Astrocyte (in vitro differentiated cells and primary cell): ENCODE data around the gene ZNF593OS. TPM values are rescaled to one million over a fixed set of nuclear protein-coding genes. Genes with fewer than 3 reads are reported as not detected.

Source experiments
- DNase-seq: peaks from one replicate; pipeline ENCODE4 v3.0.0-alpha.2; 2010; ENCODE audit warnings: low read depth
- FAIRE-seq: peaks from 2 replicates; lab custom pipeline; 2011; peaks lifted over from hg19 to GRCh38; lab: Jason Lieb, UNC
- H2AFZ ChIP-seq: 2 replicates; pipeline ENCODE4 v1.6.0; 2012; ENCODE audit warnings: low read depth, low read length, inconsistent platforms
- H3K27ac ChIP-seq: 2 replicates; pipeline ENCODE4 v1.5.1; 2011; ENCODE audit warnings: low read depth, low read length, inconsistent platforms
- H3K27me3 ChIP-seq: 2 replicates; pipeline ENCODE4 v1.6.0; 2011; ENCODE audit warnings: low read length, inconsistent platforms; ENCODE audit not compliant: insufficient read depth
- H3K36me3 ChIP-seq: 2 replicates; pipeline ENCODE4 v1.5.1; 2011; ENCODE audit warnings: low read length, inconsistent platforms; ENCODE audit not compliant: insufficient read depth
- H3K4me1 ChIP-seq: 2 replicates; pipeline ENCODE4 v1.5.1; 2011; ENCODE audit warnings: low read length, inconsistent platforms; ENCODE audit not compliant: insufficient read depth
- H3K4me2 ChIP-seq: 2 replicates; pipeline ENCODE4 v1.6.0; 2012; ENCODE audit warnings: low read length, inconsistent platforms
- H3K4me3 ChIP-seq: 2 replicates; pipeline ENCODE4 v1.5.1; 2011; ENCODE audit warnings: low read depth, mild to moderate bottlenecking, low read length, inconsistent platforms; ENCODE audit not compliant: insufficient read depth
- H3K79me2 ChIP-seq: 2 replicates; pipeline ENCODE4 v1.6.0; 2012; ENCODE audit warnings: mild to moderate bottlenecking, low read length, inconsistent platforms; ENCODE audit not compliant: insufficient read depth
- H3K9ac ChIP-seq: 2 replicates; pipeline ENCODE4 v1.6.0; 2012; ENCODE audit warnings: mild to moderate bottlenecking, low read length, inconsistent platforms
- H3K9me3 ChIP-seq: 2 replicates; pipeline ENCODE4 v1.5.1; 2012; ENCODE audit warnings: low read depth, mild to moderate bottlenecking, low read length, inconsistent platforms; ENCODE audit not compliant: insufficient read depth
- H4K20me1 ChIP-seq: 2 replicates; pipeline ENCODE4 v1.6.0; 2012; ENCODE audit warnings: low read length, inconsistent platforms; ENCODE audit not compliant: insufficient read depth
- H3K27ac Mint-ChIP-seq: one replicate; pipeline ENCODE4 v1.8.0; 2021; ENCODE audit warnings: mild to moderate bottlenecking, mixed read lengths; ENCODE audit not compliant: unreplicated experiment
- H3K27me3 Mint-ChIP-seq: one replicate; pipeline ENCODE4 v1.8.0; 2021; ENCODE audit warnings: low read depth, mixed read lengths; ENCODE audit not compliant: unreplicated experiment
- H3K36me3 Mint-ChIP-seq: one replicate; pipeline ENCODE4 v1.8.0; 2021; ENCODE audit warnings: low read depth, mixed read lengths; ENCODE audit not compliant: unreplicated experiment
- H3K4me1 Mint-ChIP-seq: one replicate; pipeline ENCODE4 v1.8.0; 2021; ENCODE audit warnings: low read depth, mixed read lengths; ENCODE audit not compliant: unreplicated experiment
- H3K4me3 Mint-ChIP-seq: one replicate; pipeline ENCODE4 v1.8.0; 2021; ENCODE audit warnings: mild to moderate bottlenecking, moderate library complexity, mixed read lengths; ENCODE audit not compliant: unreplicated experiment
- H3K9me3 Mint-ChIP-seq: one replicate; pipeline ENCODE4 v1.8.0; 2021; ENCODE audit warnings: mild to moderate bottlenecking, mixed read lengths; ENCODE audit not compliant: unreplicated experiment
- CTCF ChIP-seq: IDR thresholded peaks from 2 replicates; pipeline ENCODE4 v1.5.1; 2011; ENCODE audit warnings: low read depth, mild to moderate bottlenecking, inconsistent platforms, low read length, moderate library complexity; ENCODE audit not compliant: insufficient read depth
- EZH2 ChIP-seq: IDR thresholded peaks from 2 replicates; pipeline ENCODE4 v1.6.1; 2012; ENCODE audit warnings: mild to moderate bottlenecking, low read length, inconsistent platforms; ENCODE audit not compliant: insufficient read depth
- total RNA-seq: library from RNA; stranded (reverse); gene quantifications from 2 replicates; pipeline ENCODE4 v1.2.1, GENCODE V29; 2021

Gene ZNF593OS
- total RNA-seq, 1 donor from 2014 or later: not detected

- H3K36me3 ChIP-seq: no peaks in the 10 kb centered on the region
- FAIRE-seq (no peak), DNase-seq (no peak)
- TF ChIP-seq EZH2 (no peak), CTCF (no peak)
- H3K9me3 Mint-ChIP-seq: no peaks in the 10 kb centered on the region
- no peak overlapping the region for H3K9ac ChIP-seq
- H3K4me3 ChIP-seq: no peak overlapping the region
- no peak overlapping the region for H3K27ac Mint-ChIP-seq
- H3K4me3 Mint-ChIP-seq: no peak overlapping the region
- peaks cover 2% of the 10 kb centered on the region for H3K27me3 Mint-ChIP-seq
- H3K4me1 ChIP-seq: no peaks in the 10 kb centered on the region
- H4K20me1 ChIP-seq: no peaks in the 10 kb centered on the region
- H3K27ac ChIP-seq: no peak overlapping the region
- peaks cover 5% of the 10 kb centered on the region for H3K4me1 Mint-ChIP-seq
- H3K27me3 ChIP-seq: no peaks in the 10 kb centered on the region
- H3K79me2 ChIP-seq: no peaks in the 10 kb centered on the region
- no peak overlapping the region for H3K4me2 ChIP-seq
- H3K9me3 ChIP-seq: no peaks in the 10 kb centered on the region
- H2AFZ ChIP-seq: no peak overlapping the region
- H3K36me3 Mint-ChIP-seq: no peaks in the 10 kb centered on the region
These were observed 39.4 kb downstream of the ZNF593OS start for GRCh38 chr1:26132128-26132833.

- Histone ChIP-seq H3K27ac (no peak overlapping the region), H3K9ac (no peak overlapping the region), H3K36me3 (no peaks in the 10 kb centered on the region), H3K4me1 (no peaks in the 10 kb centered on the region), H4K20me1 (no peaks in the 10 kb centered on the region), H3K4me3 (no peak overlapping the region), H3K4me2 (no peak overlapping the region), H3K79me2 (no peaks in the 10 kb centered on the region), H3K9me3 (no peaks in the 10 kb centered on the region), H2AFZ (no peak overlapping the region), H3K27me3 (no peaks in the 10 kb centered on the region)
- Mint-ChIP-seq H3K9me3 (no peaks in the 10 kb centered on the region), H3K4me3 (no peak overlapping the region), H3K4me1 (peaks cover 7% of the 10 kb centered on the region), H3K36me3 (no peaks in the 10 kb centered on the region), H3K27me3 (peaks cover 2% of the 10 kb centered on the region), H3K27ac (no peak overlapping the region)
- FAIRE-seq: no peak
- no peak for TF ChIP-seq CTCF
- TF ChIP-seq EZH2: no peak
- no peak for DNase-seq
These were observed 40.9 kb downstream of the ZNF593OS start for GRCh38 chr1:26130695-26131094.

- Histone ChIP-seq H4K20me1 (no peaks in the 10 kb centered on the region), H3K9me3 (no peaks in the 10 kb centered on the region), H3K4me2 (no peak overlapping the region), H3K36me3 (no peaks in the 10 kb centered on the region), H3K27ac (no peak overlapping the region), H3K9ac (no peak overlapping the region), H3K4me1 (no peaks in the 10 kb centered on the region), H3K79me2 (no peaks in the 10 kb centered on the region), H2AFZ (no peak overlapping the region), H3K27me3 (no peaks in the 10 kb centered on the region), H3K4me3 (no peak overlapping the region)
- no peak for TF ChIP-seq EZH2
- TF ChIP-seq CTCF: no peak
- DNase-seq (no peak), FAIRE-seq (no peak)
- peaks cover 2% of the 10 kb centered on the region for H3K27me3 Mint-ChIP-seq
- H3K36me3 Mint-ChIP-seq: no peaks in the 10 kb centered on the region
- H3K27ac Mint-ChIP-seq: no peak overlapping the region
- no peaks in the 10 kb centered on the region for H3K9me3 Mint-ChIP-seq
- no peak overlapping the region for H3K4me3 Mint-ChIP-seq
- peaks cover 7% of the 10 kb centered on the region for H3K4me1 Mint-ChIP-seq
These were observed 41.9 kb downstream of the ZNF593OS start for GRCh38 chr1:26129778-26130177.
